ENCODE data around the gene ARHGAP8.

ARHGAP8 gene

GRCh38 chr22:44758344-44758973, 6.1 kb downstream of the ARHGAP8 start:
- no peak for TF ChIP-seq CTCF (IDR thresholded peaks at IDR 0.05; ENCODE audit: low read length, missing control alignments)
- peak; percentile 48 for DNase-seq (ENCODE audit: low read depth)
- H3K4me3 ChIP-seq (replicated peaks; ENCODE audit: low read depth, low read length), result no peak overlapping the region

GRCh38 chr22:44759001-44759400, 6.6 kb downstream of the ARHGAP8 start:
- DNase-seq (ENCODE audit: low read depth), result no peak
- H3K4me3 ChIP-seq (replicated peaks; ENCODE audit: low read depth, low read length), result no peak overlapping the region
- no peak for TF ChIP-seq CTCF (IDR thresholded peaks at IDR 0.05; ENCODE audit: low read length, missing control alignments)

- DNase-seq (ENCODE audit: low read depth), result no peak
- TF ChIP-seq CTCF (IDR thresholded peaks at IDR 0.05; ENCODE audit: low read length, missing control alignments), result no peak
- H3K4me3 ChIP-seq (replicated peaks; ENCODE audit: low read depth, low read length), result no peak overlapping the region
Observed at GRCh38 chr22:44759430-44760310, 7.3 kb downstream of the ARHGAP8 start.

GRCh38 chr22:44760476-44760875, 8.1 kb downstream of the ARHGAP8 start:
- no peak for TF ChIP-seq CTCF (IDR thresholded peaks at IDR 0.05; ENCODE audit: low read length, missing control alignments)
- H3K4me3 ChIP-seq (replicated peaks; ENCODE audit: low read depth, low read length), result no peak overlapping the region
- no peak for DNase-seq (ENCODE audit: low read depth)

- no peak for TF ChIP-seq CTCF (IDR thresholded peaks at IDR 0.05; ENCODE audit: low read length, missing control alignments)
- no peak for DNase-seq (ENCODE audit: low read depth)
Observed at GRCh38 chr22:44761025-44761424, 8.7 kb downstream of the ARHGAP8 start.

GRCh38 chr22:44764373-44764772, 12.0 kb downstream of the ARHGAP8 start:
- DNase-seq (ENCODE audit: low read depth), result no peak
- TF ChIP-seq CTCF (IDR thresholded peaks at IDR 0.05; ENCODE audit: low read length, missing control alignments), result no peak
- no peak overlapping the region for H3K4me3 ChIP-seq (replicated peaks; ENCODE audit: low read depth, low read length)

More at GRCh38 chr22:44761025-44761424, 8.7 kb downstream of the ARHGAP8 start:
- H3K4me3 ChIP-seq (replicated peaks; ENCODE audit: low read depth, low read length), result no peak overlapping the region

All from fibroblast of pulmonary artery (primary cell).